Frontal cortex (tissue), 4 donors: Measurements from ENCODE around the gene PLSCR1. TPM values are rescaled to one million over a fixed set of nuclear protein-coding genes. Genes with fewer than 3 reads are reported as not detected.
"Not testable (repeated sequence)": the region's sequence is repeated elsewhere in the genome, so short reads cannot be mapped to it uniquely, and the experiment has no call there.

Experiments used
- DNase-seq, 2 donors: peaks; one replicate each; pipeline ENCODE4 v3.0.0; 2012; ENCODE audit warnings: low spot score in 2 of 2
- FAIRE-seq: peaks from 2 replicates; lab custom pipeline; 2012; peaks lifted over from hg19 to GRCh38; lab: Jason Lieb, UNC
- small RNA-seq: library from RNA; depleted of rRNA; stranded (forward); fragments of <200 nt; gene quantifications from one replicate; pipeline ENCODE3, GENCODE V24; 2014
- total RNA-seq: library from RNA; depleted of rRNA; stranded (reverse); fragments of >200 nt; gene quantifications from one replicate; pipeline ENCODE4 v1.2.3, GENCODE V29; 2014
- donor health status: control.
- donor health status: control.
- donor health status: control.

The PLSCR1 gene
- total RNA-seq, 1 donor from 2014 or later = 7.7 TPM

GRCh38 chr3:146493221-146493620, 51.2 kb downstream of the PLSCR1 start:
- FAIRE-seq = no peak
- DNase-seq = no peak

DNA sequence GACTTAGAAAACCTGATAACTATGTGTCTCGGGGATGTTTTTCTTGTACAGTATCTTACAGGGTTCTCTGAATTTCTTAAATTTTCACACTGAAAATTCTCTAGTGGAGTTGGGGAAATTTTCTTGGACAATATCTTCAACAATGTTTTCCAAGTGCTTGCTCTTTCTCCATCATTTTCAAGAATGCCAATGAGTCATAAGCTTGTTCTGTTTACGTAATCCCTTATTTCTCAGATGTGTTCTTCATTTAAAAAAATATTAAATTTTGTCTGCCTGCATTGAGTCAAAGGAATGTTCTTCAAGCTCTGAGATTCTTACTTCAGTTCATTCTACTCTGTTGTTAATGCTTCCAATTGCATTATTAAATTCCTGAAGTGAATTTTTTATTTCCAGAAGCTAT, 53.1 kb downstream of the PLSCR1 start:
- FAIRE-seq (no peak), DNase-seq (no peak)

DNA sequence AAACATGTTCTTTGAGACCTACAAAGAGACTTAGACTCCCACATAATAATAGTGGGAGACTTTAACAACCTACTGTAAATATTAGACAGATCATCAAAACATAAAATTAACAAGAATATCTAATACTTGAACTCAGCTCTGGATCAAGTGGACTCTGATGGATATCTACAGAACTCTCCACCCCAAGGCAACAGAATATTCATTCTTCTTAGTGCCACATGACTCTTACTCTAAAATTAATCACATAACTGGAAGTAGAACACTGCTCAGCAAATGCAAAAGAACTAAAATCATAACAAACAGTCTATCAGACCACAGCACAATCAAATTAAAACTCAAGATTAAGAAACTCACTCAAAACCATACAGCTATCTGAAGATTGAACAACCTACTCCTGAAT, 59.1 kb downstream of the PLSCR1 start:
- DNase-seq (no peak), FAIRE-seq (no peak)

- FAIRE-seq = no peak
These were observed 68.2 kb downstream of the PLSCR1 start for GRCh38 chr3:146476094-146476740.

DNA sequence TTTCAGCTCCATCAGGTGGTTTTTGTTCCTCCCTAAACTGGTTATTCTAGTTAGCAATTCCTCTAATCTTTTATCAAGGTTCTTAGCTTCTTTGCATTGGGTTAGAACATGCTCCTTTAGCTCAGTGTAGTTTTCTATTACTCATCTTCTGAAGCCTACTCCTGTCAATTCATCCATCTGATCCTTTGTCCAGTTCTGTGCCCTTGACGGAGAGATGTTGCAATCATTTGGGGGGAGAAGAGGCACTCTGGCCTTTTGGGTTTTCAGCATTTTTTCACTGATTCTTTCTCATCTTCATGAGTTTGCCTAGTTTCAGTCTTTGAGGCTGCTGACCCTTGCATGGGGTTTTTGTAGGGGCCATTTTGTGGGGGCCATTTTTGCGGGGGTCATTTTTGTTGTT, 69.4 kb downstream of the PLSCR1 start:
- not testable (repeated sequence) for FAIRE-seq, DNase-seq

More at GRCh38 chr3:146476094-146476740, 68.2 kb downstream of the PLSCR1 start:
- DNase-seq = no peak

- DNase-seq (no peak), FAIRE-seq (no peak)
These were observed 70.7 kb downstream of the PLSCR1 start for GRCh38 chr3:146473726-146474125.

DNA sequence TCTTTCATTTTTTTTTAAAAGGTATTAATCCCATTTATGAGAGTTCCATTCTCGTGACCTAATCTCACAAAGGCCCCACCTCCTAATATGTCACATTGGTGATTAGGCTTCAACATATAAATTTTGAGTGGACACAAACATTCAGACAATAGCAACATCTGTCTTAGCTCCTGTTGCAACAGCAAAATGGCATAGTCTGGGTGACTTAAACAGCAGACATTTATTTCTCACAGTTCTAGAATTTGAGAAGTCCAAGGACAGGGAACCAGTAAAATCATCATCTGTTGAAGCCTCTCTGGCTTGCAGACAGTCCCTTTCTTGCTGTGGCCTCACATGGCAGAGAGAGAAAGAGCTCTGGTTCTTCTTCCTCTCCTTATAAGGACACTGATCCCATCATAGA, 71.8 kb downstream of the PLSCR1 start:
- no peak for DNase-seq
- FAIRE-seq = no peak

GRCh38 chr3:146471012-146471411, 73.4 kb downstream of the PLSCR1 start:
- FAIRE-seq (no peak), DNase-seq (no peak)

- FAIRE-seq = no peak
- DNase-seq = no peak
These were observed 73.9 kb downstream of the PLSCR1 start for GRCh38 chr3:146470425-146470990.

DNA sequence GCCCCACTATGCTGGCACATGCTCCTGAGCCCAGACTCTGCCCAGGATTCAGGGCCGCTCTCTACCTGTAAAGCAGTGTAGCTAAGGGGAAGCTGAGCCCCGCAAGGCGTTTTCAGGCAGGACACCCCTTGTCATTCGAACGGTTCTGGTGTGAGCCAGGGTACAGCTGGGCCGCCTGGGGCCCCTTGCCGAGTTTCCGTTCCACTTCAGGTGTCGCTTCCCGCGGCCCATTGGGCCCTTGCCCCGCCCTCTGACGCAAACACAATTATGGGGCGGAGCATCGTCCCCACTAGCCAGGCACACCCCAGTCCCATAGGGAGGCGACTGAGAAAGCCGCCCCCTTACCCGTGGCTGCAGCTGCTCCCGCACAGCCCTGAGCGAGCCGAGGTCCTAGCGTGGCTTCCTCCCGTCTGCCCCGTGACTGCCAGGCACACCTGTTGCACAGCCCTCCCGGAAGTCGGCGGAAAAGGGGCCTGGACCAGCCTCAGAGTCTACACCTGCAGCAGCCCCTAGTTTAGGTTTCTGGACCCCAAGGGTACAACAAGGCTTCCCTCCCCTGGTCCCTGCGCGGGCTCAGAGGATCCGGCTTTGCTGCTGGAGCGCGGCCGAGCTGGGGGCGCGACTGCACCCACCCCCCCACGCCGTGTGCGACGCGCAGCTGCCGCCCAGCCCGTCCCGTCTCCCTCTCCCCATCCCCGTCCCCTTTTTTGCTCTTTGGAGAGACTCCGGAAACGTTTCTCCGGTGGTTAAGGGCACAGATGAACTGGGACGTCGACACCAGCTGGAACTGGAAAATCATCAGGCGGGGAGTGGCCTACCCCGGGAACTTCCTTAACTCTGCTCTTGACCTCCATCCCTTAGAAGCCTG, 75.0 kb downstream of the PLSCR1 start, which contains the start of gene PLSCR2:
TSS of gene PLSCR2 (minus strand) at position 412 of the 868 bp plus-strand sequence. CDS start 9,657 bp downstream, outside the sequence.
- FAIRE-seq = no peak
- peak; percentile 41 to 76 for DNase-seq

DNA sequence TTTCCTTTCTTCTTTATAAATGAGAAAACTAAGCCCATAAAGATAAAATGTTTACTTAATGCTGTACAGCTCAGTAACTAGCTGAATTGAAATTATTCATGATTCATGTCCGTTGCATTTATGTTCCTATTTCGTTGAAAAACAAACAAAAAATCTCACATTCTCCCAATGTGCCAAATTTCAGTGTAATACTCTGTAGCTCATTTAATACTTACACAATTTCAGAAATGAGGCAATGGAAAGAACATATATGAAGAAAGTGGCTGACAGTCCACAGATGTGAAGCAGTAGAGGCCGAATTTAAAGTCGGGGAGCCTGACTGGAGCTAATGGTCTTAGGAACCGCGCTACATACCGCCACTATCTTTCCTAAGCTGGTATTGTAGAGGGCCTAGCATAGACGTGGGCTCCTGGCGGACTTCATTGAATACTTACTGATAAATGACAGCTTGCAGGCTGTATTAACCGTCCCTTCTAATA, 75.7 kb downstream of the PLSCR1 start:
- FAIRE-seq (no peak), DNase-seq (no peak)

DNA sequence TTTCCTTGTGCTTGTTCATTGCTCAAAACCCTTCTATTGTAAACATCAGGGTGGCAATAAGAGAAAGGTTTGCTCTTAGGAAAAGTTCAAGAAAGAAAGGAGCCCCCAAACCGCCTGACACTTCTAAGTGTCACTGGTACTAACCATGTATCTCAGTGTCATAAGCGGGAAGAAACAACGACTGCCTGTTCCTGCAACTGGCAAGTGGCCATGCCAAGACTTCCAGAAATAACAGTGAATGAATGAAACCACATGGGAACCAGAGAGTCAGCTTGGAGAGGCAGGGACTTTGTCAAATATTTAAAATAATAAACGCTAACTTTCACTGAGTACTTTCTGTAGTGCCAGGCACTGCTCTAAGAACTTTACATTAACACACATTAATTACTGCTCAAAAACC, 76.2 kb downstream of the PLSCR1 start:
- no peak for DNase-seq
- FAIRE-seq = no peak

DNA sequence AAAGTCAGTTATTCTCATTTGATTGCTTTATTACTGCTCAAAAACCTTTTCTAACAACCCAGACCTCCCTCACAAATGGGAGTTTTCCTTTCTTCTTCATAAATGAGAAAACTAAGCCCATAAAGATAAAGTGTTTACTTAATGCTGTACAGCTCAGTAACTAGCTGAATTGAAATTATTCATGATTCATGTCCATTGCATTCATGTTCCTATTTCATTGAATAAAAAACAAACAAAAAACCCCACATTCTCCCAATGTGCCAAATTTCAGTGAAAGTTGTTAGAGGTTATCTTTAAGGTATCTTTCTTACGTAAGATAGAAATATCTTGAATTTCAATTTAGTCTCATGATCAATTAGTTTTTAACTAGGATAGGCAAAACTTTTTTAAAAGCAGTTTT, 77.8 kb downstream of the PLSCR1 start:
- DNase-seq (no peak), FAIRE-seq (no peak)

GRCh38 chr3:146465693-146466465, 78.5 kb downstream of the PLSCR1 start:
- no peak for FAIRE-seq
- DNase-seq = no peak

Small RNAs within 50 kb of the gene (small RNA-seq; reads per million reads assigned to genes)
- gene RNU6-428P = not detected

Other genes with a start within 250 kb of the PLSCR1 start
- gene PLSCR2, start 75.0 kb downstream of the PLSCR1 start, total RNA-seq = not detected
- gene PLSCR5, start 60.7 kb upstream of the PLSCR1 start, total RNA-seq = under 0.01 TPM